Measurements from ENCODE around the gene ERN2. TPM values are rescaled to one million over a fixed set of nuclear protein-coding genes. Genes with fewer than 3 reads are reported as not detected.
A peak's percentile ranks its signal among the peaks of the same experiment; 100 is the strongest.

ERN2 gene
- total RNA-seq, 1 experiment from 2014 or later, result 2.1 TPM

DNA sequence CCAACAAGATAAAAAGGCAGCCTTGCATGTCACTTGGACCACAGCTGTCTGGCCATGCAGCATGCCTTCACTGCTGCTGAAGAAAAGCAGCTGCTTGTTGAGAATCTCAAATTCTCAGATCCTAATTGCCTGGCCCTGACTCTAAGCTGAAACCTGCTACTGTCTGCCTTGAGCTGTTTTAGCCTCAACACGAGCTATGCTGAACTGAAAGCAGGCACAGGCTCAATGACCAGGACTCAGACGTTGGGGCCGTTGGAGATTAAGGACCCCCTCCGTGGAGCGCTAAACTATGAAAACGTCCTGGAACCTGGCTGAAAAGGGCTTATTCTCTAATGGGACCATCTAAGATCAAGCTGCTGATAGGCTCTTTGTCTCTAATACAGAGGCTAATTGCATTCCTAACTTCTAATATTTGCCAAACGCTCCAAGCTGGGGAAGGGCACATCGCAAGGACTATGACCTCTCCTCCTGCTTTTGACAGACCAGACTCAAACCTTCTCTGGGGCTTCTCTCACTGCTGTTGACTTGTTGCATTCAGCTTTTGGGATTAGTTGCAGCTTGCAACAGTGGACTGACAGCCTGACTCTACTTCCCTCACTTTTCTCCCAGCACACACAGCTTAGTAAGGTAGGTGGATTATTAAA is 38.9 kb downstream of the ERN2 start:
- H3K9me3 Mint-ChIP-seq, result no peaks in the 10 kb centered on the region
- H3K4me2 ChIP-seq (ENCODE audit: insufficient read depth, insufficient read length, low read length), result no peak overlapping the region
- no peak overlapping the region for H3T11ph ChIP-seq (ENCODE audit: low read length)
- no peaks in the 10 kb centered on the region; the same call in 1 of the 2 replicates for H3K27me3 Mint-ChIP-seq (ENCODE audit: low read depth)
- no peak overlapping the region for H2BK12ac ChIP-seq (ENCODE audit: insufficient read length, low read depth, low read length)
- H3K27ac ChIP-seq (ENCODE audit: insufficient read length, low read depth, low read length), result no peak overlapping the region
- no peak overlapping the region for H3K23ac ChIP-seq (ENCODE audit: insufficient read length, low read depth, low read length)
- no peak overlapping the region for H2BK5ac ChIP-seq (ENCODE audit: insufficient read length, low read length)
- no peaks in the 10 kb centered on the region for H3K9me3 ChIP-seq (ENCODE audit: control insufficient read depth, low read depth, low read length)
- TF ChIP-seq, protein P1, sequence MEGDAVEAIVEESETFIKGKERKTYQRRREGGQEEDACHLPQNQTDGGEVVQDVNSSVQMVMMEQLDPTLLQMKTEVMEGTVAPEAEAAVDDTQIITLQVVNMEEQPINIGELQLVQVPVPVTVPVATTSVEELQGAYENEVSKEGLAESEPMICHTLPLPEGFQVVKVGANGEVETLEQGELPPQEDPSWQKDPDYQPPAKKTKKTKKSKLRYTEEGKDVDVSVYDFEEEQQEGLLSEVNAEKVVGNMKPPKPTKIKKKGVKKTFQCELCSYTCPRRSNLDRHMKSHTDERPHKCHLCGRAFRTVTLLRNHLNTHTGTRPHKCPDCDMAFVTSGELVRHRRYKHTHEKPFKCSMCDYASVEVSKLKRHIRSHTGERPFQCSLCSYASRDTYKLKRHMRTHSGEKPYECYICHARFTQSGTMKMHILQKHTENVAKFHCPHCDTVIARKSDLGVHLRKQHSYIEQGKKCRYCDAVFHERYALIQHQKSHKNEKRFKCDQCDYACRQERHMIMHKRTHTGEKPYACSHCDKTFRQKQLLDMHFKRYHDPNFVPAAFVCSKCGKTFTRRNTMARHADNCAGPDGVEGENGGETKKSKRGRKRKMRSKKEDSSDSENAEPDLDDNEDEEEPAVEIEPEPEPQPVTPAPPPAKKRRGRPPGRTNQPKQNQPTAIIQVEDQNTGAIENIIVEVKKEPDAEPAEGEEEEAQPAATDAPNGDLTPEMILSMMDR (conservative IDR thresholded peaks at IDR 0.05), result no peak
- H3K14ac ChIP-seq (ENCODE audit: insufficient read depth, low read length), result no peak overlapping the region
- no peak overlapping the region for H3K4ac ChIP-seq (ENCODE audit: low read depth, low read length)
- no peak overlapping the region for H4K91ac ChIP-seq (ENCODE audit: insufficient read length, low read depth, low read length)
- H4K5ac ChIP-seq (ENCODE audit: insufficient read length, low read depth, low read length), result no peak overlapping the region
- no peak overlapping the region for H3K9ac ChIP-seq (ENCODE audit: extremely low read depth, insufficient read length, low read length)
- no CpG with 5 or more reads among the region's 8 CpGs for WGBS (ENCODE audit: extremely low coverage, insufficient read length, low lambda C conversion rate)
- H3K56ac ChIP-seq (ENCODE audit: insufficient read length, low read depth, low read length), result no peak overlapping the region
- no peak overlapping the region for H2AFZ ChIP-seq (ENCODE audit: low read length)
- H3K4me1 Mint-ChIP-seq, result peaks cover 2 to 8% of the 10 kb centered on the region in 2 experiments; a peak in 3 of 4 replicates
- no peak overlapping the region for H3K18ac ChIP-seq (ENCODE audit: insufficient read length, low read depth, low read length)
- H3K79me1 ChIP-seq (ENCODE audit: insufficient read depth, low read depth, low read length, poor library complexity, severe bottlenecking), result no peaks in the 10 kb centered on the region
- H3K36me3 Mint-ChIP-seq (ENCODE audit: insufficient read depth in 1 of 3, low read depth in 3 of 3), result peaks cover 0 to 41% (median 16%) of the 10 kb centered on the region in 3 experiments; a peak in 5 of 7 replicates
- H3K23me2 ChIP-seq (ENCODE audit: insufficient read length, low read depth, low read length, poor library complexity, severe bottlenecking), result peaks cover 5% of the 10 kb centered on the region
- no peak overlapping the region for H2BK20ac ChIP-seq (ENCODE audit: low read depth, low read length, poor library complexity, severe bottlenecking)
- no peak for DNase-seq
- no peak overlapping the region for H3K4me3 Mint-ChIP-seq
- peak overlapping the region in 2 of 3 experiments; percentile 10 to 85; a peak in 3 of 7 replicates for H3K27ac Mint-ChIP-seq
- H4K8ac ChIP-seq (replicated peaks; ENCODE audit: insufficient read length, low read depth, low read length), result no peak overlapping the region
- H2BK120ac ChIP-seq (ENCODE audit: low read depth, low read length, poor library complexity, severe bottlenecking), result no peak overlapping the region
- H3K79me2 ChIP-seq (ENCODE audit: insufficient read depth, low read length), result peaks cover 2% of the 10 kb centered on the region; the same call in 1 of the 2 replicates
- no peaks in the 10 kb centered on the region for H3K27me3 ChIP-seq (ENCODE audit: insufficient read depth, low read length)
- H3K4me1 ChIP-seq (ENCODE audit: insufficient read depth, low read length), result no peaks in the 10 kb centered on the region
- no peak overlapping the region for H2BK15ac ChIP-seq (ENCODE audit: low read depth, low read length)
- H2AK5ac ChIP-seq (ENCODE audit: insufficient read length, low read length), result no peak overlapping the region
- H4K20me1 ChIP-seq (ENCODE audit: control insufficient read depth, insufficient read depth, insufficient read length), result no peaks in the 10 kb centered on the region
